Activated CD4-positive, alpha-beta T cell treated with anti-CD3 and anti-CD28 coated beads, Interleukin-2, amount 50 U/mL, for 24 hours (primary cell): Measurements from ENCODE around the gene BBS9.

Source experiments
- DNase-seq, 2 donors: peaks; one replicate each; pipeline ENCODE4 v3.0.0-alpha.2; 2020; ENCODE audit warnings: low read depth in 1 of 2, low spot score in 1 of 2

BBS9 gene

DNA sequence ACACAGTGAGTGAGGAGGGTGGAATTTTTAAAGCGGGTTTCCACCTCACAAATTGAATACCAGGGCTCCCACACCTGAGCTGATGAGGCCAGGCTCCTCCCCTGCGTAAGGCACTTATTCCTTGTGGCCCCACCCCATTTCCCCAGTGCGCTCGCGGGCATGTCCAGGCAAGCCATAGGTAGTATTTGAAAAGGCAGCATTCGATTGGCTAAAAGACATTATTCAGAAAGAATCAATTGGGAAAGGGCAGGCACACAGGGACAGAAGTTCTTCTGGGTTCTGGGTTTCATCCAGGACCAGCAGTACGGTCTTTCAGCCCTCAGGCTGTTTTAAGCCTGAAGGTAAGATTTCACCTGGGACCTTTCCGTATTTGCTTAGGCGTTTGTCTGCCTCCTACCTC, 222.3 kb downstream of the BBS9 start:
- DNase-seq, result no peak

DNA sequence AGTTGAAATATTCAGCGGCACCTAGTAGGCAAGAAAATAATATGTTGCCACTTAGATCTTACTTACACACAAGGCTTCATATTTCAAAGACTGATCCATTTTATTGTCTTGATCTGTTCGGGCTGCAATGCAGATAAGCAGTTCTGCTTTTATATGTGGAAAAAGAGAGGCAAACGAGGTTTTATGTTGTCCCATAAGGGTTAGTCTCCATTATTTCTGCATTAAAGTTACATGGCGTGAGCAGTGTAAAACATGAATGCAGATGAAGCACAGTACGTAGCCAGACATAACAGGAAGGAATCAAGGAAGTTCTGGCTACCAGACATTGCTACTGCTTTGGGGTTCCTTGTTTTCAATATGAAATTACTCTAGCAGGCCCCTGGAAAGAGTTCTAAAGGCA, 224.8 kb downstream of the BBS9 start:
- DNase-seq, result no peak

DNA sequence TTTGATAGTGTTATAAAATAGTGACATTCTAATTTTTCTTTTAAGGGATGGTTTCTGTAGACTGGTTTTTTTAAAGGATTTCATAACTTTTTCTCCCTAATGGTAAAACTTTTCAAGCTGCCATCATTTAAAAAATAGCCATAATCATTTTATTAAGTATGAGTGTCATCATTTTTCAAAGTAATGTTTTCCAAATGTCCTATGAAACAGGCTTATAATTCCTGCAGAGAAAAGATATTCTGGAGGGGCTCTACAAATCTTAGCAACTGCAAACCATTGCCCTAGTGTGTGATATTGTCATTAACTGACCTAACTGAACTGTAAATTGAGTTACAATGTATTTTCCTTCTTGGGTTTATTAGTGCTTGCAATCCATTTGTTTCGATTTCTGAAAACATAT, 226.0 kb downstream of the BBS9 start:
- DNase-seq, result no peak

DNA sequence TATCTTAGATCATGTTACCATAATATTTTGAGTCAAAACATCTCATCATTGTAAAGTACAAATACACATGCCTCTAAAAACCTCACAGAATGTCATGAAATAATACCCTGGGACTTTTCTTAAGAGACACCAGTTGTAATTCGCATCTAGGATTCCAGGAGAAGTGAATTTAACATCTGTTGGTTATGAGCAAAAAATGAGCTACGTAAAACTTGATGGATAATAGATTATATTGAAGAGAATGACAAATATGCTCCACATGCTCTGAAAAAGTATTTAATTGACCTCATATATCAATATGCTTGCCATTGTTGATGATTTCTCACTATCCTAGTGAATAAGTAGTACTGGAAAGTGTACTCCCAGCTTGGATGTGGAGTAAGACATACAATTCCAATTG, 227.0 kb downstream of the BBS9 start:
- DNase-seq, result no peak

DNA sequence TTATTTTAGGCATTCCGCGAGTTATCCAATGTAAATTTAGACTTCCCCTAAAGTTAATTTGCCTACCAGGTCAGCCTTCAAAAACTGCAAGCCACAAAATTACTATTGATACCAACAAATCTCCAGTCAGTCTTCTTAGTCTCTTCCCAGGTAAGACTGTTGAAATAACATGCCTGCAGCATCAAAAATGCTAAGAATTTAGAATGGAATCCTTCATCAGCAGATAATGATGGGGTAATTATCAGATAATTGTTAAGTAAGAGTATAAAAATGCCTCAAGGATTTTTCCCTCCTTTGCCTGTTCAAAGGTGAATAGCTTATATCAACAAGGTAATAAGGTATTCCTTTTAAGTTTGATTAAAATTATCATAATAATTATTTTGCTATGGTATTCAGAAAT, 228.5 kb downstream of the BBS9 start:
- DNase-seq, result no peak

DNA sequence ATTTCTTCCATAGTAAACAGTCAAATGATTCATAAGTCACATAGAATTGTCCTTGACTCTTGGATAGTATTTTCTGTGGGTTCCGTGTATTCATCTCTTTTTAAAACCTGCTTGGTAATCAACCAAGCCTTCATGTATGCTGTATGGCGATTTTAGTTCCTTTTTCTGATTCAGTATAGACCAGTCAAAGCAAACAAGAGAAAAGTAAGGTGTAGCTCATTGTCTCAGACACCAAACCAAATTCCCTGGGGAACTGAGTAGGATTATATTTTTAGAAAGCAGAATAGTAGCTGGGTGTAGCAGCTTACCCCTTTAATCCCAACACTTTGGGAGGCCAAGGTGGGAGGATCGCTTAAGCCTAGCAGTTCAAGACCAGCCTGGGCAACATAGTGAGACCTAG, 240.5 kb downstream of the BBS9 start:
- DNase-seq, result no peak

DNA sequence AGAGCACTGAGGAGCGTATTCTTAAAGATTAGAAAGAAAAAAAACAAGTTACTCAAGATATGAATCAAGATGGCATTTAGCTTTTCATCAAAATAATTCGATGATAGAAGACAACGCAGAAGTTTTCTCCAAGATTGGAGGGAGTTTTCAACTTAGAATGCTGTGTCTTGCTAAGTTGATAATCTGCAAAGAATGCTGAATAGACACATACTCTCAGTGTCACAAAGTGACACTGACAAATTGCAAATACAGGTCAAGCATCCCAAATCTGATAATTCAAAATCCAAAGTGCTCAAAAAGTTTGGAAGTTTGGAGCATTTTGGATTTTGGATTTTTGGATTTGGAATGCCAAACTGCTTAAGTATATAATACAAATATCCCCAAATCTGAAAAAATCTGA, 243.8 kb downstream of the BBS9 start:
- DNase-seq, result no peak

DNA sequence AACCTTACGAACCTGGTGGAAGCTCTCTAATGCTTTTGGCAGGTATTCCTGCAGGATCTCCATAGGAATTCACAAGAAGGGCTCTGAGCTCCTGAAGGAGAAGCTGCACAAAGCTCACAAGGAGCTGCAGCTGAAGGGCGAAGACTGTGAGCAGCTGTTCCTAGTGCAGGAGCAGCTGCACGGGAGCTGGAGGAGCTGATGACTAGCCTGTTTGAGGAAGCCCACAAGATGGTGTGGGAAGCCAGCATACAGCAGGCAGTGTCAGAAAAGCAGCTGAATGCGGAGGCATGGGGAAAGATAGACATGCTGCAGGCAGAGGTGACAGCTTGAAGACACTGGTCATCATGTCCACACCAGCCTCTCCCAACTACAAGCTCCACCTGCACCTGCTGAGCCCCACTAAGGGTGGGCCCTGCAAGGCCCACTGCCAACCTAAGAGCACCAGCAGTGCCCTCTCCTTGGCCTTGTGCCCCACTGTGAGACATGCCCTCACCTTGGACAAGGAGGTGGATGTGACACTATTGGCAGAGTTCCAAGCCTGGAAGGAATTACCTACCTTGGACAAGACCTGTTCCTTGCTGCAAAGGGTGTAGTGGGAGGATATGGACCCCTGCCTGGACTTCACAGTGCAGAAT, 250.6 kb downstream of the BBS9 start:
- DNase-seq, result no peak

DNA sequence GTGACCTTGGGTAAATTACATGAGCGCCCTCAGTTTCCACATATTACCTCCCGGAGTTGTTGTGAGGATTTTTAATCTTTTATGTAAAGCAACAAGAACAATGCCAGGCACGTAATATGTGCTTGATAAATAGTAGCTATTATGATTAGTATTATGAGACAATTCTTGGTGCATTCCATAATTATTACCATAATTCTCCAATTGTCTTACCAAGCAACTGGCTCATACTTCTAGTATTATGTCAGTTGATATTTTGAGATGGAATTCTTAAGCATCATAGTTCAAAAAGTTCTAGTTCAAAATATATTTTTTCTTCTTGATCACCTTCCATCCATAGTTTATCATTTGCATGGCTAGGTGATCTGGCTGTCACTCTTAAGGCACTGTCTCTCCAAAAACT, 259.0 kb downstream of the BBS9 start:
- DNase-seq, result no peak

DNA sequence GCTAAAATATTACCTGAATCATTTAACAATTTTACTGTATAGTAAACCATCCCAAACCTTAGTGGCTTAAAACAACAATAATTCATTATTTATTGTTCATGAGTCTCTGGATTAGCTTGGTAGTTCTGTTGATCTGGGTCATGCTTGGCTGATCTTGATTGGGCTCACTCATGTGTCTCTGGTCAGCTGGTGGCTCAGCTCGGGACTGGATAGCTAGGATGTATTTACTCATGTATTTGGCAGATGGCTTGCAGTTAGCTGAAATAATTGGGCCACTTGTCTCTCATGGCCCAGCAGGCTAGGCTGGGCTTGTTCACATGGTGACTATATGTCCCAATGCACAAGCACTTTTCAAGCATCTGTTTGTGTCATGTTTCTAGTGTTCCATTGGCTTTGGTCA, 262.8 kb downstream of the BBS9 start:
- DNase-seq, result no peak

DNA sequence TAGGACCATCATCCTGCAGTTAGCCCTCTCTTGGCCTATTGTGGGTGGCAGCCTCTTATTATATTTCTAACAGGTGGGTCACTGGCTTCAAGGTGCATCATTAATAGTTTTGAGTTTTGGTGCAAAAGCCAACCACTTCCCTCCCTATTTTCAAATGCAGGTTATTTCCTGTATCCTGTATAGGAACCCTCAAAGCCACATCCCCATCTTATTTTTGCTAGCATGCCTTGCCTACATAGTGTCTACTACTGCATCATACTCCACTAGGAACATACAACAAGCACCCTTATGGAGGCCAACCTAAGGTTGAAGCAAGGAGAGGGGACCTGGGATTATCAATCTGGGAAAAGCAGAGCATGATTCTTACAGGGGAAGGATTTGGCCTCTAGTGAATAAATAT, 264.4 kb downstream of the BBS9 start:
- DNase-seq, result no peak

DNA sequence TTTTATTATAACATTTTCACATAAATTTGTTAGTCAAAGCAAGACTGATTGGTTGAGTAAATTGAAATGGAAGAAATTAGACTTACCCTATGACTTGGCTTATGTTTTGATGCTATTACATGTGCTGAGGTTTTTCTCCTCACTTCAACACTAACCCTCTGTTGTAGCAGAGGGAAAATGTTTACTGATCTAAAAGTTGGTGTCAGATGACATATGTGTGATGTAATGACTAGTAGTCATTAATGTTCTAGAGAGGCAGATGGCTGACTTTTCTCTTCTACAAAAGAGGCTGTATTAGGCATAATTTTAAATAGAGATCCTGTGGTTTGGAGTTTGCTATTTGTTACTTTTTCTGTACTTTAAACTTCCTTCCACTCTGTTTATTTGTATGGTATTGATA, 266.0 kb downstream of the BBS9 start:
- no peak for DNase-seq

DNA sequence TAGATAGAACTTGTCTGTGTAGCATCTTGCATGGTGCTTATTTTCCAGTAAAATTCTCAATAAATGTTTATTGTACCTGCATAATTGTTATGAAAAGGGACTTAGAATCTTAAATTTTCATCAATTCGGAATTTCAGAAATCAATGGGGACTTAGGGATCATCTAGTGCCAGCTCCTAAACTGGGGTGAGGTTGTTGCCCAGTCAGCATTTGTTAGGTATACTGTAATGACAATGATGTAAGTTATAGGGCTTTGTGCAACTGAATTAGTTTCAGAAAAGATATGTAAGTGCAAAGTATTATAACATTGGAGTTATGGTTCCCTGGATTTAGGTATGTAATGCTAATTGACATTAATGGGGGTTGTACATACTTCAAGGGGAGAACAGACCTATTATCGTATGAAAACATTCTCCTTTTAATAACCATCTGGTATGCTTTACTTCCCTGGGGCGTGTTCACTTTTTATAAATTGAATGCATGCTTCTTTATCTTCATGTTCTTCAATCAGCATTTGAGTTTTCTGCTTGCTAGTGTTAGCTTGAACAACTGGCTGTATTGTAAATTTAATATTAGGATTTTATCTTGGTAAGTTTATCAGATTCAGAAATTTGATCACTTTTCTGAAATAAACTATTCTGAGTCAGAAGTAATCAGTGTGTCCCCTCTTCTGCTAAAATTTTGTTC, 270.3 kb downstream of the BBS9 start:
- no peak for DNase-seq

DNA sequence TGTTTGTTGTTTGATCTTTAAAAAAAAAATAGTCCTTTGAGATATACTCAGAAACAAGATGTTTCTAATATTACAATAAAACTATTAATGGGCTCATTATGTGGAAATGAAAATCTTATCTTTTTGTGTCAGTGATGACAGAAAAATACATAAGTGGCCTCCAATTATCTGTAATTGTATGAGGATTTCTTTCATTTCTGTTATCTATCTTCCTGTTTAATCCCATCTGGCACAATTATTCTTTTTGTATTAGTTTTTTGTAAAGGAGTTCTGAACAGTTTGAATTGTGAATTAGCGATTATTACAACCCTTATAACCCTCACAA, 270.8 kb downstream of the BBS9 start:
- DNase-seq, result no peak

DNA sequence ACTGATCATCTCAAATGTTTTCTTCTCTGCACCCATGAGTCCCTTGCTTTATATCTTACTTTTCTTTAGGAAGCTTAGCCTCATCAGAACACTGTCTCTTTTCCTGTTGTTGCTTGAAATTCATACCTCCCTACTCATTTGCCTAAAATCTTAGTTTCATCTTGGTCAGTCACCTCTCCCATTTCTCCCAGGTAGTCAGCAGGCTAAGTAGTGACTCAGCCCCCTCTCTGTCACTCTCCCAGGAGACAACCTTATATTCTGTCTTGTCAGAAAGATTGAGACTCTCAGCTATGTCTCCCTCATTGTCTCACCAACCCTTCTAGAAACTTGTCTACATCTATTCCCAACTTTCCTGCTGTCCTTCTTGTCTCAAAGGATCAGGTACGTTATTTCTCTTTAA, 280.9 kb downstream of the BBS9 start:
- no peak for DNase-seq

DNA sequence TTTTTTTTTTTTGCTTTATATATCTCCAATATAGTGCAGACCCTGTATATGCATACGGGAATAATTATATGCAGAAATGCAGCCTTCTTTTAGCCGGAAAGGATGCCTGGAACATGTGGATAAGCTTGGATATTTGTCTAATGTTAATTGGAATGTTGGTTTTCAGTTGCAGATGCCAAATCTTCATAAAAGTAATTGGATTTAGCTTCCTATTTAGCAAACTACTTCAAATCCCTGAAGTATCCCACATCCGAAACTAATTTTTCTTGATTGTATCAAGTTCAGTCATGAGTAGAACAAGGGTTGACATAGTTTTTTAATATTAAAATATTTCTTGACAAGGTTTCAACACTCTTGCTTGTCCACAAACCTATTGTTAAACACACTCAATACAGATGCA, 281.7 kb downstream of the BBS9 start:
- DNase-seq, result no peak

DNA sequence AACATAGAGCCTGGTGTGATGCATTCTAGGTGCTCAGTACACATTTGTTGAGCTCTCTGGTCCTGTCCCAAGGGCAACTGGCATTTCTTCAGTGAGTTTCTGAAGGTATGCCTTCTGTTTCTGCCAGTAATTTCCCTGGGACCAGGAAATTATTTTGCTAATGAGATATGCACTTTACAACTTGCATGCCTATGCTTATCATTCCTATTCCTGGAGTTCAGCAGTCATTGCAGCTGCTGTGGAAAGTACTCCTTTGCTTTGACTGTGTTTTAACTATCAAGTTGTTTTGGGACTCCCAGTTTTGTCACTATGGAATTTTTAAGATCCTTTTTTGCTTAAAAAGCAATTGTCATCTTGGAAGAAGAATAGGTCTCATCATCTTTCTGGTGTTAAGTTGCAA, 283.0 kb downstream of the BBS9 start:
- no peak for DNase-seq

DNA sequence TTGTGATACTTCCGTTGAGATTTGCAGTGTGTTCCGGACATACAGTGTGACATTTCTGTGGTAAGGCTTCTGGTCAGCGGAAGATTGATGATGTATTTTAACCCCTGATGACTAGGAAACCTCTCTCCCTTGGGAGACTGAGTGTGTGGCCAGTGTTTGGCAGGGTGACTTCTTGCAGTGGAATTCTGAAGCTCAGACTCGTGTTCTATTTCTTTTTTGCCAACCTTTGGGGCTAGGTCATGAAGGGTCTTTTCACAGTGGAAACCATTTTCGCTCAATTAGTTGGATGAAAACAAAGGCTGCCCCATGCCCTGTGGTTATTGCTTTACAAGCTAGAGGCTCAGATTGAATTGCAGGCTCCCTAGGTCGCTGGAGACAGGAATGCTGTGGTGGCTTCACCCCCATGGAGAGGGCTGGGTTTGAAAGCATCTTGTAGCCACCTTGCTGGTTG, 288.9 kb downstream of the BBS9 start:
- DNase-seq, result no peak

DNA sequence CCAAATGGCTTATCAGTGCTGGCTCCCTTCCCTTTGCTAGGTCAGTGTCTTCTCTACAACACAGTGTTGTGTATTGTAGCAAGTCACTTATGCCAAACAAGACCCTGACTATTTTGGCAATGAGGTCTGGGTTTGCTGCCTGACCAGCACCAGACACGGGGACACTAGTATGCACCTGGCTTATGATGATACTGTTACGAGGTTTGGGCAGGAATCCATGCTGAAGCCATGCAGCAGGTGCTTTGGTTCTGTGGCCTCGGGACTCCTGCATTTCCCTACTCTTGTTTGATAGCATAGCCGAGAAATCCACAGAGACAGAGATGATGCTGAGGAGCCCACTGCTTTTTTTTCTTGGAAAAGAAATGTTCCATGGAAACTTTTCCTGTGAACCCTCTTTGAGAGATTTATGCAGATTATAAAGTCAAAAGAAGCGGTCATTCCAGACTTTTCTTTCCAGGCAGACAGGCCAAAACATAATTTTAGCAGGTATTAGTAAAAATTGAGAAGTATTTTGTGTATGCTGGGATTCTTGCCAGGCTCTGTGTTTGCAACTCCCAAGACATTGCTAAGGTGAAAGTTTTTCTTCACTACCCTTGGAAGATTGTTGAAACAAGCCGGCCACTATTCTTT, 291.1 kb downstream of the BBS9 start:
- DNase-seq, result no peak

DNA sequence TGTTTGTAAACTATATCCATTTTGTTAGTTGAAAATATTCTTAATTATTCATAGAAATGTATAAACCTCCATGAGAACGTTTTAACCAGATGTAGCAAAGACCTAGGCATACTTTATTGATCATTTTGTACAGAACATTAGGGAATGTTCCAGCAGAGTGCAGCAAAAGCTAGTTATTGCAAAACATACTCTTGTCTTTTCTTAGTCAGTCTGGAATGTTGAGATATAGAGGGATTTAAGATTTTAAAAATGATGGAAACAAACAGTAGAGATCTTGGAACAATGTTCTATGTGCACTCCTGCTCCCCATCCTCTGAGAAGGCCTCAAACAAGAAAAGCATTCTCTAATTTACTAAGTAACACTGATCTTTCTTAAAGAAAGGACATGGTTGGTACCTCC, 292.1 kb downstream of the BBS9 start:
- no peak for DNase-seq

DNA sequence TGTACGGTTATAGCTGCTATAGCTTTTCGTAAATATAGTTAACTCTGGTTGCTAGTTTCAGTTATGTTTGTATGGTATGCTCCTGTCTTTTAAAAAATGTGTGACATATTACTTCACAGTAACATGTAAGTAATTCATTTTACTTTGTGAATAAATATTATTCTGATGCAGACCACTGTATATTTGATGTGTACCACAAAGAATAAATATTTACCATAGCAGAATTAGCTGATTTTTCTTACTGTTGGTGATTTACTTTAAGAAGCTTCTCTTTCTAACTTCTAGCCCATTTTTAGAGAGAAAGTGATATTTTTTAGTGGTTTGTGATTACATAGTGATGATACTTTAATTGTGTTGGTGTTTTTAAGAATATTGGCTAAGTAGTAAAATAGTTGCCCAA, 292.8 kb downstream of the BBS9 start:
- no peak for DNase-seq

DNA sequence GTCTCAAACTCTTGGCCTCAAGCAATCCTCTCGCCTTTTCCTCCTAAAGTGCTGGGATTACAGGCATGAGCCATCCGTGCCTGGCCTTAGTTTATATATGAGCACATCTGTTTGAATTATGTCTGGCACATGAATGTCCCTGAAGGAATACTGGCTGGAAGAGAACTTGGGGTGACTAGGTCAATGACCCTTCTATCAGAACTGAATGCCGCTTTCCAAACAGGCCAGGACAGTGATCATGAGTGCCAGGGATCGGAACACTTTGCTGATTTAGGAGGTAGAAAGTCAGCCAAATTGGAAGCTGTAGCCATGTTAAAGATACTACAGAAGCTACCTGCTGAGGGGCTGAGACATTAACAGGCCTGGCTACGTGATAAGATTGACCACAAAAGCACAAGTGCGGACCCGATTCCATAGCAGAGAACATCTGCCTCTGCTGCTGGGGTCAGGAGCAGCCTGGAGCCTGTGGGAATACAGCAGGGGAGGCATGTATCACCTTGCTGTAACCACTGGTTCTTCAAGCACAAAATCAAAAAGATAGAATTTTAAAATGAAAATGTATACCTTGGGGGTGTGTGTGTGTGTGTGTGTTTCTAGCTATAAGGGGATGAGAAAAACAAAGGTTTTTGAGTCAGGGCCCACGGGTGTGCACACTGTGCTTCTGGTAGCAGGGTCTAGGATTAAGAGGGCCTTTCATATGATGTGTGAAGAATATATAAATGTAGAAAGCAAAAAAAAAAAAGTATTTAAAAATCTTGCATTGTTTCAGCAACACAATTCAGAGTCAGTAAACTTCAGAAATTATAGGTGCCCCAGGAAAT, 293.7 kb downstream of the BBS9 start:
- DNase-seq, result no peak
